Measurements from ENCODE around the gene TCF15. TPM values are rescaled to one million over a fixed set of nuclear protein-coding genes. Genes with fewer than 3 reads are reported as not detected.

TCF15 gene
- total RNA-seq, 6 donors from 2014 or later: 0.14 to 1.4 (median 0.39) TPM; not detected in 1

- Histone ChIP-seq H3K27me3 (no peaks in the 10 kb centered on the region), H3K9me3 (no peaks in the 10 kb centered on the region), H3K27ac (peak overlapping the region; percentile 80 to 95 (median 86)), H3K4me1 (peaks cover 16 to 38% (median 20%) of the 10 kb centered on the region in 4 donors), H3K4me3 (peak overlapping the region; percentile 81 to 87 (median 84)), H3K36me3 (peaks cover 11 to 37% (median 25%) of the 10 kb centered on the region in 4 donors)
- 57 to 68% methylated on average over 14 to 20 of the region's 20 CpGs for WGBS, 2 donors
- TF ChIP-seq EP300 (IDR thresholded peaks at IDR 0.05) (no peak), POLR2A (IDR thresholded peaks at IDR 0.05) (no peak), CTCF (IDR thresholded peaks at IDR 0.05) (no peak), POLR2AphosphoS5 (IDR thresholded peaks at IDR 0.05) (no peak)
- peak in 1 of 2 donors; percentile 31 for DNase-seq
- ATAC-seq (ENCODE audit: low FRiP score in 2 of 2): no peak
Measured at GRCh38 chr20:651713-652614, 41.9 kb upstream of the TCF15 start.

GRCh38 chr20:650954-651353, 40.8 kb upstream of the TCF15 start:
- no peak overlapping the region for H3K27ac ChIP-seq
- H3K4me3 ChIP-seq: no peak overlapping the region
- no peak for DNase-seq
- peaks cover 16 to 41% (median 22%) of the 10 kb centered on the region in 4 donors for H3K4me1 ChIP-seq
- WGBS, 2 donors: 84 to 88% methylated on average over 5 of the region's 5 CpGs
- H3K9me3 ChIP-seq: no peaks in the 10 kb centered on the region
- no peak for ATAC-seq (ENCODE audit: low FRiP score in 2 of 2)
- H3K27me3 ChIP-seq: no peaks in the 10 kb centered on the region
- TF ChIP-seq CTCF (IDR thresholded peaks at IDR 0.05): peak in 1 of 6 experiments; percentile 7
- TF ChIP-seq POLR2A (IDR thresholded peaks at IDR 0.05): no peak
- H3K36me3 ChIP-seq: peaks cover 11 to 39% (median 25%) of the 10 kb centered on the region in 4 donors

- no peak for TF ChIP-seq POLR2AphosphoS5 (IDR thresholded peaks at IDR 0.05)
- no peak for TF ChIP-seq POLR2A (IDR thresholded peaks at IDR 0.05)
- TF ChIP-seq EP300 (IDR thresholded peaks at IDR 0.05): no peak
- no peak for TF ChIP-seq CTCF (IDR thresholded peaks at IDR 0.05)
Measured at GRCh38 chr20:650281-650680, 40.2 kb upstream of the TCF15 start.

GRCh38 chr20:647479-648019, 37.4 kb upstream of the TCF15 start:
- Histone ChIP-seq H3K4me1 (peaks cover 14 to 37% (median 21%) of the 10 kb centered on the region in 4 donors), H3K27ac (no peak overlapping the region), H3K27me3 (peaks cover 0 to 4% (median 0%) of the 10 kb centered on the region in 4 donors), H3K4me3 (no peak overlapping the region), H3K9me3 (no peaks in the 10 kb centered on the region), H3K36me3 (peaks cover 11 to 39% (median 25%) of the 10 kb centered on the region in 4 donors)
- WGBS, 2 donors: 90 to 95% methylated on average over 2 of the region's 2 CpGs
- no peak for DNase-seq
- TF ChIP-seq POLR2A (IDR thresholded peaks at IDR 0.05) (no peak), EP300 (IDR thresholded peaks at IDR 0.05) (no peak), POLR2AphosphoS5 (IDR thresholded peaks at IDR 0.05) (no peak), CTCF (IDR thresholded peaks at IDR 0.05) (no peak)
- ATAC-seq (ENCODE audit: low FRiP score in 2 of 2): no peak

More at GRCh38 chr20:650281-650680, 40.2 kb upstream of the TCF15 start:
- no peak for ATAC-seq (ENCODE audit: low FRiP score in 2 of 2)
- peaks cover 20 to 48% (median 28%) of the 10 kb centered on the region in 4 donors for H3K4me1 ChIP-seq
- no peak overlapping the region for H3K4me3 ChIP-seq
- H3K27me3 ChIP-seq: no peaks in the 10 kb centered on the region
- DNase-seq: no peak
- 92 to 95% methylated on average over 5 of the region's 5 CpGs for WGBS, 2 donors
- H3K27ac ChIP-seq: no peak overlapping the region
- H3K9me3 ChIP-seq: no peaks in the 10 kb centered on the region
- peaks cover 11 to 39% (median 25%) of the 10 kb centered on the region in 4 donors for H3K36me3 ChIP-seq

All from upper lobe of left lung (tissue), 6 donors.